GM23338 (cell line): ENCODE measurements around the gene SSB. TPM values are rescaled to one million over a fixed set of nuclear protein-coding genes. Genes with fewer than 3 reads are reported as not detected.
A peak's percentile ranks its signal among the peaks of the same experiment; 100 is the strongest.

Source experiments
- ATAC-seq: fragments of 200-7000 bp; cut with Tn5 transposase; 3 replicates; pipeline ENCODE4 v1.9.1; 2020
- DNase-seq: peaks from one replicate; pipeline ENCODE4 v3.0.0-alpha.2; 2015; ENCODE audit warnings: low spot score
- H2AFZ ChIP-seq: fragments of 200-600 bp; sonication (generic); 2 replicates; pipeline ENCODE4 v1.8.0; 2016; ENCODE audit warnings: antibody characterized with exemption, mild to moderate bottlenecking, moderate library complexity
- H3F3A ChIP-seq: fragments of 200-600 bp; sonication (generic); replicated peaks from 2 replicates; pipeline ENCODE4 v1.8.0; 2017; ENCODE audit warnings: antibody characterized with exemption, mixed run types, low read depth
- H3K27ac ChIP-seq: fragments of 200-600 bp; sonication (generic); 2 replicates; pipeline ENCODE4 v1.6.1; 2016; ENCODE audit warnings: low read depth
- H3K27me3 ChIP-seq: fragments of 200-600 bp; sonication (generic); 2 replicates; pipeline ENCODE4 v1.8.0; 2016; ENCODE audit warnings: mild to moderate bottlenecking, mixed run types, moderate library complexity; ENCODE audit not compliant: insufficient read depth
- H3K36me3 ChIP-seq: fragments of 200-600 bp; sonication (generic); 2 replicates; pipeline ENCODE4 v1.8.0; 2016; ENCODE audit warnings: mild to moderate bottlenecking; ENCODE audit not compliant: insufficient read depth
- H3K4me1 ChIP-seq: fragments of 200-600 bp; sonication (generic); 2 replicates; pipeline ENCODE4 v1.8.0; 2016; ENCODE audit warnings: mild to moderate bottlenecking, moderate library complexity; ENCODE audit not compliant: insufficient read depth
- H3K4me2 ChIP-seq: fragments of 200-600 bp; sonication (generic); 2 replicates; pipeline ENCODE4 v1.7.1; 2017; ENCODE audit warnings: mixed run types
- H3K4me3 ChIP-seq: fragments of 200-600 bp; sonication (generic); 2 replicates; pipeline ENCODE4 v1.6.1; 2016; ENCODE audit warnings: mixed run types
- H3K79me2 ChIP-seq: fragments of 200-600 bp; sonication (generic); replicated peaks from 2 replicates; pipeline ENCODE4 v1.8.0; 2017; ENCODE audit warnings: mild to moderate bottlenecking; ENCODE audit not compliant: insufficient read depth
- H3K9me2 ChIP-seq: fragments of 200-600 bp; sonication (generic); 2 replicates; pipeline ENCODE4 v1.8.0; 2017; ENCODE audit not compliant: insufficient read depth
- H4K20me1 ChIP-seq: fragments of 200-600 bp; sonication (generic); replicated peaks from 2 replicates; pipeline ENCODE4 v1.8.0; 2017; ENCODE audit warnings: mild to moderate bottlenecking; ENCODE audit not compliant: insufficient read depth
- H3K27ac Mint-ChIP-seq: 2 replicates; pipeline ENCODE4 v1.8.0; 2020; ENCODE audit warnings: inconsistent platforms, mild to moderate bottlenecking, moderate library complexity, mixed read lengths
- H3K27me3 Mint-ChIP-seq: 3 replicates; pipeline ENCODE4 v1.8.0; 2022; ENCODE audit warnings: low read depth, mild to moderate bottlenecking, moderate library complexity, mixed read lengths, inconsistent platforms; ENCODE audit not compliant: insufficient read depth, poor library complexity
- H3K36me3 Mint-ChIP-seq: 3 replicates; pipeline ENCODE4 v1.8.0; 2021; ENCODE audit warnings: low read depth, mild to moderate bottlenecking, inconsistent platforms, moderate library complexity, mixed read lengths
- H3K4me1 Mint-ChIP-seq: 3 replicates; pipeline ENCODE4 v1.8.0; 2020; ENCODE audit warnings: mild to moderate bottlenecking, inconsistent platforms, mixed read lengths
- H3K4me3 Mint-ChIP-seq: 3 replicates; pipeline ENCODE4 v1.8.0; 2021; ENCODE audit warnings: moderate library complexity, mild to moderate bottlenecking, inconsistent platforms, mixed read lengths
- H3K9me3 Mint-ChIP-seq: 3 replicates; pipeline ENCODE4 v1.8.0; 2020; ENCODE audit warnings: moderate library complexity, mild to moderate bottlenecking, inconsistent platforms, mixed read lengths
- EZH2 ChIP-seq: fragments of 200-600 bp; sonication (generic); IDR thresholded peaks from one replicate; pipeline ENCODE4 v1.8.0; 2017; ENCODE audit warnings: antibody characterized with exemption, mild to moderate bottlenecking, low read depth; ENCODE audit not compliant: unreplicated experiment
- EZH2phosphoT487 ChIP-seq: fragments of 200-600 bp; sonication (generic); IDR thresholded peaks from one replicate; pipeline ENCODE4 v1.8.1; 2018; ENCODE audit warnings: antibody characterized with exemption; ENCODE audit not compliant: unreplicated experiment
- JUNB ChIP-seq: IDR thresholded peaks from one replicate; pipeline ENCODE4 v1.6.1; 2016; ENCODE audit warnings: antibody characterized with exemption; ENCODE audit not compliant: unreplicated experiment
- NANOG ChIP-seq: IDR thresholded peaks from 2 replicates; pipeline ENCODE4 v1.6.1; 2016; ENCODE audit warnings: antibody characterized with exemption, borderline replicate concordance
- POLR2AphosphoS5 ChIP-seq: IDR thresholded peaks from 2 replicates; pipeline ENCODE4 v1.6.1; 2016; ENCODE audit warnings: antibody characterized with exemption, low read depth
- STAT1 ChIP-seq: IDR thresholded peaks from one replicate; pipeline ENCODE4 v1.6.1; 2016; ENCODE audit warnings: antibody characterized with exemption; ENCODE audit not compliant: unreplicated experiment
- ZNF114 ChIP-seq: fragments of 250-450 bp; sonication (Bioruptor Pico); IDR thresholded peaks from 2 replicates; pipeline ENCODE4 v1.5.0; 2020; ENCODE audit warnings: mild to moderate bottlenecking, moderate library complexity
- ZNF331 ChIP-seq: fragments of 250-450 bp; sonication (Bioruptor Pico); IDR thresholded peaks from 2 replicates; pipeline ENCODE4 v1.5.0; 2020; ENCODE audit warnings: low read depth, mild to moderate bottlenecking, moderate library complexity
- ZNF462 ChIP-seq: fragments of 250-450 bp; sonication (Bioruptor Pico); IDR thresholded peaks from 2 replicates; pipeline ENCODE4 v1.5.0; 2020; ENCODE audit warnings: mild to moderate bottlenecking, moderate library complexity
- polyA plus RNA-seq: library from polyadenylated mRNA; unstranded; fragments of >200 nt; fragmentation: Nextera tagmentation; extraction: Ambion mirVana; gene quantifications from 2 replicates; pipeline ENCODE4 v1.2.1, GENCODE V29; 2016
- total RNA-seq: library from RNA; depleted of rRNA; stranded (reverse); fragments of >200 nt; shearing (Covaris generic); gene quantifications from 2 replicates; pipeline ENCODE4 v1.2.3, GENCODE V29; 2014

The SSB gene
- total and polyA plus RNA-seq, 2 experiments from 2014 or later, result 246 to 1,104 TPM

GRCh38 chr2:169797601-169798000, 1.1 kb upstream of the SSB start (continued):
- no peak for TF ChIP-seq ZNF462 (CRISPR knock-in tag)
- TF ChIP-seq JUNB, result no peak
- no peak for TF ChIP-seq ZNF114 (CRISPR knock-in tag)
- TF ChIP-seq POLR2AphosphoS5, result no peak
- TF ChIP-seq NANOG, result no peak
- TF ChIP-seq EZH2, result no peak
- TF ChIP-seq EZH2phosphoT487, result no peak

- Mint-ChIP-seq H3K9me3 (peaks cover 3% of the 10 kb centered on the region; the same call in 1 of the 3 replicates), H3K36me3 (peaks cover 28% of the 10 kb centered on the region; the same call in 2 of the 3 replicates), H3K4me3 (peak overlapping the region; percentile 92), H3K4me1 (peaks cover 24% of the 10 kb centered on the region), H3K27ac (no peak overlapping the region; the same call in 1 of the 2 replicates), H3K27me3 (no peaks in the 10 kb centered on the region)
- H3F3A ChIP-seq, result 0 out of 2 replicates have a peak, but pooled peaks cover 3% of the 10 kb centered on the region
- H4K20me1 ChIP-seq, result peaks cover 19% of the 10 kb centered on the region
- no peak for ATAC-seq
- H3K4me2 ChIP-seq, result peak overlapping the region; percentile 94
- peak overlapping the region; percentile 97 for H3K27ac ChIP-seq
- no peaks in the 10 kb centered on the region for H3K9me2 ChIP-seq
- no peaks in the 10 kb centered on the region for H3K27me3 ChIP-seq
- peaks cover 14% of the 10 kb centered on the region for H3K4me1 ChIP-seq
- H2AFZ ChIP-seq, result peak overlapping the region; percentile 35
- peaks cover 28% of the 10 kb centered on the region; the same call in 1 of the 2 replicates for H3K36me3 ChIP-seq
- H3K4me3 ChIP-seq, result peak overlapping the region; percentile 97
- H3K79me2 ChIP-seq, result peaks cover 46% of the 10 kb centered on the region
- no peak for DNase-seq
- TF ChIP-seq ZNF331 (CRISPR knock-in tag) (no peak), STAT1 (no peak)
These were observed 314 bp upstream of the SSB start for GRCh38 chr2:169798397-169798717.
